Right cardiac atrium (tissue), 5 donors: ENCODE data around the gene CRB2. TPM values are rescaled to one million over a fixed set of nuclear protein-coding genes. Genes with fewer than 3 reads are reported as not detected.

Experiments
- ATAC-seq, 2 donors: fragments of 200-7000 bp; cut with Tn5 transposase; one replicate each; pipeline versions ENCODE4 v1.8.0 to v1.9.1; 2020; ENCODE audit warnings: moderate library complexity in 2 of 2, mild to moderate bottlenecking in 1 of 2
- DNase-seq, 3 donors: peaks; one replicate each; pipeline ENCODE4 v3.0.0-alpha.2; 2020
- H3K27ac ChIP-seq: one replicate; pipeline ENCODE4 v1.5.1; 2013; ENCODE audit warnings: mild to moderate bottlenecking, low read length, control low read depth, moderate library complexity
- H3K27me3 ChIP-seq: one replicate; pipeline ENCODE4 v1.6.1; 2013; ENCODE audit not compliant: control insufficient read depth, insufficient read depth
- H3K4me1 ChIP-seq: one replicate; pipeline ENCODE4 v1.6.1; 2013; ENCODE audit warnings: low read length; ENCODE audit not compliant: control insufficient read depth, insufficient read depth
- H3K4me3 ChIP-seq: one replicate; pipeline ENCODE4 v1.5.1; 2013; ENCODE audit warnings: low read length, control low read depth
- H3K9me3 ChIP-seq: one replicate; pipeline ENCODE4 v1.6.1; 2013; ENCODE audit warnings: low read length; ENCODE audit not compliant: control insufficient read depth
- WGBS: extraction: QIAGEN DNeasy Blood & Tissue Kit; methylation state at CpG from one replicate; pipeline ENCODE4 v1.1.7; 2013; 5-methylcytosine and 5-hydroxymethylcytosine counted together
- intact Hi-C, 4 donors: fragments of 100-400 bp; cut with DNase I; formaldehyde crosslinking; loops; one replicate each; pipeline versions ENCODE4 v1.11.0 to v1.14.0; 2022 to 2023
- polyA plus RNA-seq: library from polyadenylated mRNA; stranded (reverse); fragments of 200-250 nt; gene quantifications from one replicate; pipeline ENCODE4 v1.2.3, GENCODE V29; 2013
- total RNA-seq, 4 donors: library from RNA; stranded (reverse); fragmentation: NEBNext Ultra II Directional; extraction: Animal tissue kit (Norgen Biotek cat#: 25700); gene quantifications; one replicate each; pipeline ENCODE4 v1.2.1, GENCODE V29; 2021
- donor health status: healthy with polysubstance abuse.
- donor health status: DM: no; HTN: yes; CAD: no.
- donor health status: DM: no; HTN: no; CAD: no.
- donor health status: DM: no; HTN: yes; CAD: no; lungs with severe emphysema.
- donor health status: DM: yes; HTN: yes; CAD: no.

The CRB2 gene
- total and polyA plus RNA-seq, 5 donors, result 0.02 to 0.26 (median 0.16) TPM; not detected in 1

DNA sequence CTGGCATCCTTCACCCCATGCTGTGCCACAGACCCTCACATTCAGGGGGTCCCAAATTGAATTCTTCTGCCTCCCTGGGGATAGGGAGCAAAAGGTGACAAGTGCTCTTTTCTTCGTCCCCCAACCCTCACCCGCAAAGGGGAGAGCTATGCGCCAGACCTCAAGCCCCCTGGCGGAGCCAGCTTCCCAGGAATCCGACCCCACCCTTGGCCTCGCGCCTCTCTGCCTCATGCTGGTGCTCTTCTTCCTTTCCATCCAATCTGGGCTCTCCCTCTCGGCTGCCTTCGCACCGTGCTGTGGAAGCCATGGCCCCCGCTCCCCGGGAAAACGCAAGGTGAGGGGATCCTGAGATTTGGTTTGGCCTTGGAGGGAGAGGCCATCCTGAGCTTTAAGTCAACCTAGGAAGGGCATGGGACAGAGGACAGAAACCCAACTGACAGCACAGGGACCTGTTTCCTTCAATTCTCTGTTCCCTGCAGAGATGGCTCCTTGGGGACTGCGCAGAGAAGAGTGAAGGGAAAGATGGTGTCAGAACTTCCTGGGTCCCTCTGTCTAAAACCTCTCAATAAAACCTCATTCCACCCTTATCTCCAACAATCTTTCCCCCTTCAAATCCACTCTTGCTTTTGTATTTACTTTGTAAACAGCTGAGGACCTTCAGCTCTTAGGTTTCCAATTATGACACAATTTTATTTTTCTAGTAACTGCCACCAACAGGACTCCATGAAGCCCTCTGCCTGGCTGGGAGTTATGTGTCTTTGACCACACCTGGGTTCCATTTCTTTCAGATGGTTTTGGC, 36.3 kb upstream of the CRB2 start:
- intact Hi-C loops, result no loop called here
- no peak for DNase-seq
- WGBS, result 81% methylated on average over 14 of the region's 14 CpGs

DNA sequence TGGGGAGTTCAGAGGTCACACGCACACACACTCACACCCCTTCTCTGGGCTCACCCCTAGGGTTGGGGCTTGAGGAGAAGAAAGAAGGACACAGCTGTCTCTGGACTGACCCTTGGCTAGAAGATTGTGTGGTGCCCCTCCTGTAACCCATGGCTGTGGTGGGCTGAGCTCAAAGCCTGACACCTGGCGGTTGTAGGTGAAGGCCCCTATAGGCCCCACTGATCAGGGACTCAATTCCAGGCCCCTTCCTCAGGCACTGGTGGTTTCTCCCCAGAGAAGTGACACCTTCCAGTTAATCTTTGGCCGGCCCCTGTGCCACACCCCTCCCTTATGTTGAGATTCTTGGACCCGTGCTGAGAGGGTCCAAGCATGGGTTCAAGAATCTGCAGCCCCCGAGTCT, 35.2 kb upstream of the CRB2 start:
- intact Hi-C loops, result no loop called here
- WGBS, result 92% methylated on average over 5 of the region's 5 CpGs
- DNase-seq, result no peak
- Histone ChIP-seq H3K27ac (no peak overlapping the region), H3K4me3 (no peak overlapping the region), H3K4me1 (peaks cover 10% of the 10 kb centered on the region), H3K9me3 (no peaks in the 10 kb centered on the region), H3K27me3 (no peaks in the 10 kb centered on the region)
- ATAC-seq, result no peak

More for the DNA sequence above, 36.3 kb upstream of the CRB2 start:
- Histone ChIP-seq H3K27ac (no peak overlapping the region), H3K4me3 (no peak overlapping the region), H3K27me3 (no peaks in the 10 kb centered on the region), H3K9me3 (no peaks in the 10 kb centered on the region), H3K4me1 (peaks cover 10% of the 10 kb centered on the region)
- no peak for ATAC-seq

DNA sequence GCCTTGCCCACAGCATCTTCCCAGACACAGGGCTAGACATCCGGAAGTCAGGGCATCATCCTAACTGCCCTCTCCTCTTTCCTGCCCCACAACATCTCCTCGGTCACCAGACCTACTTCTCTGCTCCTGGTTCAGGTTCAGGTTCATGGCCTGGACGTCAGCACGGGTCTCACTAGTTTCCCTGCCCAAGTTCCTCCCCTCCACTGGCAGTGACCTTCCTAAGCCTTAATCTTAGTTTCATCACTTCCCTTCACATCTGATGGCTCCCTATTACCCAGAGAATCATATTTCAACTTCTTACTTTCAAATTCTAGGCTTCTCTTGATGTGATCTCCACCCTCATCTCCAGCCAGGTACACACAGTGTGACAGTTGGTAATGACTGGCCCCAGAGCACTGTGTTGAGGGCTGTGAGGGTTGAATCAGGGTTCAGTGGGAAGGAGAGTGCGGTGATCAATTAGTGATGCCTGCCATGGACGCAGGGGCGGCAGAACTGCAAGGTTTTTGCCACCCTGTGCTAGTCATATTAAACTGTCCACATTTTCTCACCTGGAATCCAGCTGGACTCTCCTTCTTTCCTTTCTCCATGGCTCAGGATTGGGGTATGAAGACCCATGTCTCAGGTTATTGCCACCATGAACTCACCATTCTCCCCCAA, 34.3 kb upstream of the CRB2 start:
- no peak overlapping the region for H3K27ac ChIP-seq
- peaks cover 10% of the 10 kb centered on the region for H3K4me1 ChIP-seq
- H3K9me3 ChIP-seq, result no peaks in the 10 kb centered on the region
- no peaks in the 10 kb centered on the region for H3K27me3 ChIP-seq
- no peak for DNase-seq
- no peak for ATAC-seq
- 84% methylated on average over 7 of the region's 7 CpGs for WGBS
- intact Hi-C loops, result no loop called here
- H3K4me3 ChIP-seq, result no peak overlapping the region

DNA sequence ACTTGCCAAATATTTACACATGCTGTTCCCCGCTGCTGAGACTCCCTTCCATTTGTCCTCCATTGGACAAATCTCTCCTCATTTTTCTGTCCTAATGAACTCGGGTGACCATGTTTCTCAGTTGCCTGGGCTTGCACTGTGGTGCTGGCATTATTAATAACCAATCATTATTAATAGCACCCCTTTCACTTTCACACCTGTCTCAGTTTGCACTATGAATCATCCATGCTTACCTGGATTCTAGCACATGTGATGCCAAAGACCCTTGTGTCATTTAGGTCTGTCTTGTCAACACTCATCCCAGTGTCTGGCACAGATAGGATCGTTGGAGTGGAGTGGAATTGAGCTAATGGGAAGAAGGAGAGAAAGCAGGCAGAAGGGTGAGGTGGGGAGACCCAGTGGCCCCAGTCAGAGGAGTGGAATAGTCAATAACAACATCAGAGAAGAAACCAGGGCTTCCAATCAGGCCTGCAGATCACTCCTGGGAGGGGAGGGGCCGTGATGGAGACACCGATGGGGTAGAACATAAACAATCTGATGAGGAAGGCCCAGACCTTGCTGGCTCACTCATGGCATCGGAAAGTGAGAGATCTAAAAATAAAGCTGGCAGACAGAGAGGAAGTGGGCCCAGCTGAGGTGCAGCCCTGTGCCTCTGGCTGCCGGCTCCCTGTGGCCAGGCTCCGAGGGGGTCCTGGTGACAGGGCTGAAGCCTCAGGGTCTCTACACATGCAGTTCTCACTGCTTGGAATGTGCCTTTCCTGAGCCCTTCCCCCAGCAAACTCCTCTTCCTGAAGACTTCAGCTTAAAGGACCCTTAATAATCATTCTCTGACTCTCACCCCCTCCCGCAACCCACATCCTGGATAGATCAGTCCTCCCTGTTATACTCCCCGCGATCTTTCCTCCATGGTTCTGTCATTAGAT, 33.5 kb upstream of the CRB2 start:
- H3K9me3 ChIP-seq, result no peaks in the 10 kb centered on the region
- no peaks in the 10 kb centered on the region for H3K27me3 ChIP-seq
- peak overlapping the region; percentile 54 for H3K27ac ChIP-seq
- DNase-seq (no peak), ATAC-seq (peak; percentile 55 to 60)
- 39% methylated on average over 11 of the region's 11 CpGs for WGBS
- intact Hi-C loops, result no loop called here
- H3K4me1 ChIP-seq, result peaks cover 10% of the 10 kb centered on the region
- no peak overlapping the region for H3K4me3 ChIP-seq

DNA sequence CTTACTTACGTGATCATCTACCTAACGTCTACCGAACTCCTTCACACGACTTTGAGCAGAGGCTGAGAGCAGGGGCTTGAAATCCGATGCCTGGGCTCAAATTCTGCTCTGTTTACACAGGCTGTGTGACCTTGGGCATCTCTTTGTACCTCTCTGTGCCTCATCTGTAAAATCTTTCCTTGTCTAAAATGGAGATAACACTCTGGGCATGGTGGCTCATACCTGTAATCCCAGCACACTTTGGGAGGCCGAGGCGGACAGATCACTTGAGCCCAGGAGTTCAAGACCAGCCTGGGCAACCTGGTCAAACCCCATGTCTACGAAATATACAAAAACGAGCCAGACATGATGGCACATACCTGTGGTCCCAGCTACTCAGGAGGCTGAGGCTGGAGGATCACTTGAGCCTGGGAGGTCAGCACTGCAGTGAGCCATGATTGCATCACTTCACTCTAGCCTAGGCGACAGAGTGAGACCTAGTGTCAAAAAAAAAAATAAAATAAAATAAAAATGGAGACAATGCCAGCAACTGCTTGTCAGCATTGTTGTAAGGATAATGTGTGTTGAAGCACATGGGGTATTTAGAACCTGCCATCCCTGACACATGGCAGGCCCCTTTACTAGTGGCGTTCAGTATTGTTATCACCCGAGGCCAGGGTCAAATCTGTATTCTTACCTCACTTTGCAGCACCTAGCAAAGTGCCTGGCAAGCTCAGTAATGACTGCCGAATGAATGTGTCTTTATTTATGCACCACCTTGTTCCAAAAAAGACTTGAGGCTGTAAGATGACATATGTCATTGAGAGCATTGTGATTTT, 32.6 kb upstream of the CRB2 start:
- H3K4me1 ChIP-seq, result peaks cover 10% of the 10 kb centered on the region
- peak overlapping the region; percentile 54 for H3K27ac ChIP-seq
- no peaks in the 10 kb centered on the region for H3K27me3 ChIP-seq
- H3K9me3 ChIP-seq, result no peaks in the 10 kb centered on the region
- intact Hi-C loops, result no loop called here
- 59% methylated on average over 13 of the region's 13 CpGs for WGBS
- ATAC-seq (no peak), DNase-seq (no peak)
- H3K4me3 ChIP-seq, result no peak overlapping the region

DNA sequence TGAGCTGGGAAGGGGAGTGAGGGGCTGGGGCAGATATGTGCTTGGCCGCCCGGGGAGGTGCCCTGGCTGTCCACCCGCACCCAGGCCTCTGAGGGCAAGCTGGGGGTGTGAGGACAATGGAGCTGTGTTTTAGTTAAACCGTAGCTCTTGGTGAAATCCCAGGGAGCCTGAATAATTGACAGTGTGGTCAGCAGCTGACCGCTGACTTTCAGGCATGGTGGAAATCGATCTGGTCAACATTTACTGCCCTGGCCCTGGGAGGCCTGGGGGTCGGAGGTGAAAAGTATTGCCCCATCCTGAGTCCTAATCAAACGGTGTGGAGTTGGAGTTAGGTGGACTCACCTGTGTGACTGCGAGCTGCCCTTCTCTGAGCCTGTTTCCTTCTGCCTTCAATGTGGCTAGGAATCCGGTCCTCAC, 31.2 kb upstream of the CRB2 start:
- Histone ChIP-seq H3K27ac (no peak overlapping the region), H3K4me1 (peaks cover 10% of the 10 kb centered on the region), H3K9me3 (no peaks in the 10 kb centered on the region), H3K4me3 (no peak overlapping the region), H3K27me3 (no peaks in the 10 kb centered on the region)
- WGBS, result 70% methylated on average over 10 of the region's 10 CpGs
- no peak for DNase-seq
- intact Hi-C loops, result no loop called here
- no peak for ATAC-seq

DNA sequence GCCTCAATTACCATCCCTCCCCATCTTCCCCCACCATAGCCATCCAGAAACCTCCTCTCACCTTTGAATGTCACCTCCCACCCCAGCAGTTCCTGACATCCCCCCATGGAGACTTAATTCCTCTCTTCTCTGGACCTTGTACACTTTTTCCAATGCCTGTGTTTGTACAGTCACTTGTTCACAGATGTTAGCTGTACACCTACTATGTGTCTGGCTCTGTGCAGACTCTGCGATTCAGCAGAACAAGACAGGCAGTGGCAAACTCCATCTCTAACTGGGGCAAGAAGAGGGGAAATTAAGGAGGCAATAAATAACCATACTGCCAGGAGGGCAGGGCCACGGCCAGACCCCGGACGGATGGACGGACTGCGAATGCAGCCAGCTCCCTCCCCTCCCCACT, 29.8 kb upstream of the CRB2 start:
- intact Hi-C loops, result no loop called here
- 59% methylated on average over 6 of the region's 6 CpGs for WGBS
- no peaks in the 10 kb centered on the region for H3K27me3 ChIP-seq
- no peaks in the 10 kb centered on the region for H3K9me3 ChIP-seq
- H3K4me1 ChIP-seq, result peaks cover 10% of the 10 kb centered on the region
- no peak overlapping the region for H3K27ac ChIP-seq
- no peak for ATAC-seq
- no peak for DNase-seq
- no peak overlapping the region for H3K4me3 ChIP-seq

DNA sequence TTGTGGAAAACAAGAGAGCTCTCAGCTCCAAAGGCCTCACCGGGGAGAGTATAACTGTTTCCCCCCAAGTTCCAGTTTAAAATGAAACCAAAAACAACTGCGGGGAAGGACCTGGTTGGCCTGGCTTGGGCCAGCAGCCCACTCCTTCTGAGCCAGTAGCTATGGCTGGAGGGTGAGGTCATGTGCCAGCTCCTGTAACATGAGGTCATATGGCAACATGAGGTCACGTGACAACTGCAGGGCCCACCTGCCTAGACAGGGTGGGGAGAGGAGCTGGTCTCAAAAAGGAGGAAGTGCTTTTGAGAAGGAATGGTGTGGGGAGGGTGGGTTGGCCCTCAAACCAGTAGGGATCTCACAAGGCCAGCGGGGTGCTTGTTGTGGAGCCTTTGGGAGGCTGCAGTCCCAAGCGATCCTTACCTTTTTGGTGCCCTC, 29.3 kb upstream of the CRB2 start:
- Histone ChIP-seq H3K4me1 (peaks cover 10% of the 10 kb centered on the region), H3K9me3 (no peaks in the 10 kb centered on the region), H3K27me3 (no peaks in the 10 kb centered on the region), H3K4me3 (no peak overlapping the region), H3K27ac (no peak overlapping the region)
- ATAC-seq (no peak), DNase-seq (no peak)
- WGBS, result 72% methylated on average over 5 of the region's 5 CpGs
- intact Hi-C loops, result no loop called here

DNA sequence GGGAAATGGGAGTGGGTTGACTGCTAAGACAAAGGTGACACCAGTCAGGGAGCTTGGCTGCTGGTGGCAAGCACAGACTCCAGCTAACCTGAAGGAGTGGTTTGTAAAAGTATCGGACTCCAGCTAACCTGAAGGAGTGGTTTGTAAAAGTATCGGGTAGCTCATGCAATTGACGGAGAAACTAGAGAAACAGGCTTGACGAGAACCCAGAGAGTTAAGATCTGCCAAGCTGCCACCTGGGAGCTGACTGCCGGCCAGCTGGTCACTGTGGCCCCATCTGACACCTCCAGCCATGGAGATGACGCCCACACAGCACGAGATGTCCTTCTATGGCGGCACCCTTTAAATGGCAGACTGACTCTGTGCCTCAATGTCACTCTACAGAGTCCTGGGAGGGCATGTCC, 28.3 kb upstream of the CRB2 start:
- intact Hi-C loops, result no loop called here
- ATAC-seq (peak in 1 of 2 donors; percentile 31), DNase-seq (no peak)
- 78% methylated on average over 8 of the region's 8 CpGs for WGBS
- Histone ChIP-seq H3K27me3 (no peaks in the 10 kb centered on the region), H3K4me1 (peaks cover 6% of the 10 kb centered on the region), H3K9me3 (no peaks in the 10 kb centered on the region), H3K4me3 (no peak overlapping the region), H3K27ac (no peak overlapping the region)

DNA sequence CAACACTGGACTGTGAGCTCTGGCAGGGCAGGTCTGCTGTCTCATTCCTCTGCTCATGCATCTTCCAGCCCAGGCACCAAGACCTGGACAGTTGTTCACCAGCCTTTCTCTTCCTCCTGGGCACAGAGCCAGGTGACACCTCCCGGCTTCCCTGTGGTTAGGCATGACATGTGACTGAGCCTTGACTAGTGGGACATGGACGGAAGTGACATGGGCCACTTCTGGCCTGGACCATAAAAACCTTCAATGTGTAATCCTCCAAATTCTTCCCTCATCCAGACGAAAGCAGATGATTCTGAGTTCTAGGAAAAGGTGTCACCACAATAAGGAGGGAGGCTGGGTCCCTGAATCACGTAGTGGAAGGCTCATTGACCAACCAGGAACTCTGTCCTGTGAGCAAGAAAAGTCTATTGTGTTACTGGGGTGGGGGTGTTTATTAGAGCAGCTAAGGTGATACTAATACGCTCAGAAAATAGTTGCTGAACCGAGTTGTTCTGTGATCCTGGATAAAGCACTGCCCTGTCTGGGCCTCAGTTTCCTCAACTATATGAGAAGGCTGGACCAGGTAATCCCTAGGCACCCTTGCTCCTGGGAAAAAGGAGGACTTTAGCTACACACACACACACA, 26.6 kb upstream of the CRB2 start:
- Histone ChIP-seq H3K27me3 (no peaks in the 10 kb centered on the region), H3K4me1 (no peaks in the 10 kb centered on the region), H3K27ac (no peak overlapping the region), H3K9me3 (no peaks in the 10 kb centered on the region), H3K4me3 (no peak overlapping the region)
- DNase-seq (peak in 1 of 3 donors; percentile 64), ATAC-seq (peak in 1 of 2 donors; percentile 10)
- intact Hi-C loops, result no loop called here
- WGBS, result 72% methylated on average over 6 of the region's 6 CpGs
